ENCODE data around the gene VEZT. TPM values are rescaled to one million over a fixed set of nuclear protein-coding genes. Genes with fewer than 3 reads are reported as not detected.

The VEZT gene
- total and polyA plus RNA-seq, 9 of the 15 experiments (the other 6 are each of a cell fraction or from before 2014, with no cell fraction given): 16.1 to 61.5 (median 32.6) TPM

- H3K27me3 ChIP-seq (ENCODE audit: control insufficient read depth in 2 of 2, insufficient read depth in 2 of 2, low read length in 2 of 2): no peaks in the 10 kb centered on the region
- H3K36me3 ChIP-seq (ENCODE audit: control insufficient read depth, insufficient read depth, low read length): peaks cover 30% of the 10 kb centered on the region; the same call in 1 of the 3 replicates
- 89% methylated on average over 3 of the region's 3 CpGs for WGBS (ENCODE audit: insufficient coverage, low coverage, missing lambda C conversion rate)
- H3K4me3 ChIP-seq: no peak overlapping the region
- H3K4me1 ChIP-seq (replicated peaks in 1 of 2; ENCODE audit: control insufficient read depth in 2 of 2, insufficient read depth in 2 of 2, low read length in 2 of 2): no peaks in the 10 kb centered on the region
- H3K4me2 ChIP-seq (ENCODE audit: insufficient read depth, low read length): no peak overlapping the region
- ChIA-PET CTCF (ENCODE audit: low intra/inter-chr PET ratio) (no interaction called here), POLR2A (interaction anchor here (1.1 kb wide), 1 partner anchor 30 kb away, joined by 4 read pairs; no protein-coding TSS in a partner anchor)
- H3K27ac ChIP-seq (ENCODE audit: extremely low read depth, low read depth, low read length): no peak overlapping the region
- H4K20me1 ChIP-seq (replicated peaks; ENCODE audit: control insufficient read depth, insufficient read depth, low read length): no peaks in the 10 kb centered on the region
- H3K9ac ChIP-seq (ENCODE audit: insufficient read depth in 1 of 2, low read depth in 2 of 2, low read length in 2 of 2): no peak overlapping the region
- FAIRE-seq (no peak), DNase-seq (ENCODE audit: extremely low read depth in 1 of 4, low spot score in 3 of 4) (no peak), ATAC-seq (no peak)
- H2AFZ ChIP-seq (ENCODE audit: low read depth, low read length): no peak overlapping the region
- no TSS peak for BruUV-seq (replicated peaks)
- H3K9me3 ChIP-seq (replicated peaks; ENCODE audit: control insufficient read depth, insufficient read depth, low read depth, low read length): no peaks in the 10 kb centered on the region
- no peak for TF ChIP-seq USF2 (CRISPR knock-in tag; IDR thresholded peaks at IDR 0.05)
- no peak for TF ChIP-seq ZNF830 (CRISPR knock-in tag; IDR thresholded peaks at IDR 0.05)
- TF ChIP-seq U2AF1 (optimal IDR thresholded peaks at IDR 0.05; ENCODE audit: low read depth, low read length): no peak
- TF ChIP-seq, protein P1, sequence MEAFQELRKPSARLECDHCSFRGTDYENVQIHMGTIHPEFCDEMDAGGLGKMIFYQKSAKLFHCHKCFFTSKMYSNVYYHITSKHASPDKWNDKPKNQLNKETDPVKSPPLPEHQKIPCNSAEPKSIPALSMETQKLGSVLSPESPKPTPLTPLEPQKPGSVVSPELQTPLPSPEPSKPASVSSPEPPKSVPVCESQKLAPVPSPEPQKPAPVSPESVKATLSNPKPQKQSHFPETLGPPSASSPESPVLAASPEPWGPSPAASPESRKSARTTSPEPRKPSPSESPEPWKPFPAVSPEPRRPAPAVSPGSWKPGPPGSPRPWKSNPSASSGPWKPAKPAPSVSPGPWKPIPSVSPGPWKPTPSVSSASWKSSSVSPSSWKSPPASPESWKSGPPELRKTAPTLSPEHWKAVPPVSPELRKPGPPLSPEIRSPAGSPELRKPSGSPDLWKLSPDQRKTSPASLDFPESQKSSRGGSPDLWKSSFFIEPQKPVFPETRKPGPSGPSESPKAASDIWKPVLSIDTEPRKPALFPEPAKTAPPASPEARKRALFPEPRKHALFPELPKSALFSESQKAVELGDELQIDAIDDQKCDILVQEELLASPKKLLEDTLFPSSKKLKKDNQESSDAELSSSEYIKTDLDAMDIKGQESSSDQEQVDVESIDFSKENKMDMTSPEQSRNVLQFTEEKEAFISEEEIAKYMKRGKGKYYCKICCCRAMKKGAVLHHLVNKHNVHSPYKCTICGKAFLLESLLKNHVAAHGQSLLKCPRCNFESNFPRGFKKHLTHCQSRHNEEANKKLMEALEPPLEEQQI (IDR thresholded peaks at IDR 0.05): no peak
- TF ChIP-seq FOXA1 (IDR thresholded peaks at IDR 0.05; ENCODE audit: borderline replicate concordance): no peak
- H3K79me2 ChIP-seq (ENCODE audit: control insufficient read depth, insufficient read depth, low read length): no peaks in the 10 kb centered on the region
- no peaks in the 10 kb centered on the region for H3K9me1 ChIP-seq (ENCODE audit: control insufficient read depth, insufficient read depth, low read length)
- in situ Hi-C loops (cut with MboI): no loop called here
- intact Hi-C loops (cut with micrococcal nuclease): no loop called here
These were observed 52.3 kb downstream of the VEZT start for GRCh38 chr12:95269892-95270291.

All from K562 (cell line).